AG04450 (cell line): ENCODE measurements around the gene ZNF813. TPM values are rescaled to one million over a fixed set of nuclear protein-coding genes. Genes with fewer than 3 reads are reported as not detected.

Experiments used
- CTCF ChIA-PET: fragments of 300-600, 350-600 bp; formaldehyde crosslinking; extraction: SDS; loops from one replicate; lab custom pipeline; 2022; ENCODE audit warnings: antibody characterized with exemption, inconsistent platforms; lab: Charles Lee
- POLR2A ChIA-PET: fragments of 350-600 bp; formaldehyde crosslinking; extraction: SDS; loops from one replicate; lab custom pipeline; 2021; ENCODE audit warnings: antibody characterized with exemption, inconsistent platforms; lab: Yijun Ruan, JAX
- DNase-seq: peaks from one replicate; pipeline ENCODE4 v3.0.0-alpha.2; 2011; ENCODE audit warnings: low read depth, low spot score
- H3K27ac ChIP-seq: one replicate; pipeline ENCODE4 v1.5.1; 2012; ENCODE audit warnings: low read depth, low read length, control low read depth
- H3K27me3 ChIP-seq: one replicate; pipeline ENCODE4 v1.6.0; 2012; ENCODE audit warnings: low read length; ENCODE audit not compliant: control insufficient read depth, insufficient read depth
- H3K4me3 ChIP-seq: 2 replicates; pipeline ENCODE4 v1.5.1; 2011; ENCODE audit warnings: mild to moderate bottlenecking, low read depth, low read length, control low read depth
- H3K9me3 ChIP-seq: 2 replicates; pipeline ENCODE4 v1.5.1; 2012; ENCODE audit warnings: low read length; ENCODE audit not compliant: control insufficient read depth, insufficient read depth
- CTCF ChIP-seq: IDR thresholded peaks from 2 replicates; pipeline ENCODE4 v1.5.1; 2011; ENCODE audit warnings: low read depth, low read length, control low read depth, inconsistent platforms
- polyA plus RNA-seq: library from polyadenylated mRNA; depleted of rRNA; stranded (reverse); fragments of >200 nt; gene quantifications from 2 replicates; pipeline ENCODE4 v1.2.3, GENCODE V29; 2011

Gene ZNF813
- polyA plus RNA-seq, 1 experiment: 2.1 TPM

- ChIA-PET CTCF (no interaction called here), POLR2A (no interaction called here)
- no peak for TF ChIP-seq CTCF
- Histone ChIP-seq H3K27me3 (no peaks in the 10 kb centered on the region), H3K9me3 (no peaks in the 10 kb centered on the region; the same call in 1 of the 2 replicates), H3K4me3 (no peak overlapping the region), H3K27ac (no peak overlapping the region)
- no peak for DNase-seq
These were observed 63.9 kb downstream of the ZNF813 start for GRCh38 chr19:53531457-53531856.

GRCh38 chr19:53532362-53532761 is 64.8 kb downstream of the ZNF813 start:
- Histone ChIP-seq H3K27ac (no peak overlapping the region), H3K4me3 (no peak overlapping the region), H3K27me3 (no peaks in the 10 kb centered on the region), H3K9me3 (peaks cover 2% of the 10 kb centered on the region; the same call in 1 of the 2 replicates)
- no peak for DNase-seq
- ChIA-PET POLR2A (no interaction called here), CTCF (no interaction called here)
- no peak for TF ChIP-seq CTCF

- Histone ChIP-seq H3K4me3 (no peak overlapping the region), H3K27me3 (no peaks in the 10 kb centered on the region), H3K27ac (no peak overlapping the region), H3K9me3 (peaks cover 6% of the 10 kb centered on the region; the same call in 1 of the 2 replicates)
- ChIA-PET CTCF (no interaction called here), POLR2A (no interaction called here)
- no peak for TF ChIP-seq CTCF
- no peak for DNase-seq
These were observed 68.7 kb downstream of the ZNF813 start for GRCh38 chr19:53536225-53536548.

- Histone ChIP-seq H3K27ac (peak overlapping the region; percentile 57), H3K9me3 (peaks cover 6% of the 10 kb centered on the region; the same call in 1 of the 2 replicates), H3K4me3 (peak overlapping the region; percentile 86), H3K27me3 (no peaks in the 10 kb centered on the region)
- ChIA-PET POLR2A (no interaction called here), CTCF (no interaction called here)
- no peak for TF ChIP-seq CTCF
- DNase-seq: no peak
These were observed 69.6 kb downstream of the ZNF813 start for GRCh38 chr19:53537121-53537520.

GRCh38 chr19:53537521-53538377 is 70.2 kb downstream of the ZNF813 start, which contains the start of gene ZNF331:
Gene ZNF331 (plus strand): TSS chr19:53538145. CDS start chr19:53569377, 31,232 bp downstream.
- Histone ChIP-seq H3K9me3 (peaks cover 6% of the 10 kb centered on the region; the same call in 1 of the 2 replicates), H3K27ac (peak within 1 kb of the TSS; percentile 57), H3K27me3 (no peaks in the 10 kb centered on the region), H3K4me3 (peak within 1 kb of the TSS; percentile 86)
- peak; percentile 51 for TF ChIP-seq CTCF
- CTCF ChIA-PET: no interaction called here
- DNase-seq: no peak
- POLR2A ChIA-PET: no interaction called here
